ENCODE results near the gene OXT.
"Not testable (repeated sequence)": the region's sequence is repeated elsewhere in the genome, so short reads cannot be mapped to it uniquely, and the experiment has no call there.

OXT gene

DNA sequence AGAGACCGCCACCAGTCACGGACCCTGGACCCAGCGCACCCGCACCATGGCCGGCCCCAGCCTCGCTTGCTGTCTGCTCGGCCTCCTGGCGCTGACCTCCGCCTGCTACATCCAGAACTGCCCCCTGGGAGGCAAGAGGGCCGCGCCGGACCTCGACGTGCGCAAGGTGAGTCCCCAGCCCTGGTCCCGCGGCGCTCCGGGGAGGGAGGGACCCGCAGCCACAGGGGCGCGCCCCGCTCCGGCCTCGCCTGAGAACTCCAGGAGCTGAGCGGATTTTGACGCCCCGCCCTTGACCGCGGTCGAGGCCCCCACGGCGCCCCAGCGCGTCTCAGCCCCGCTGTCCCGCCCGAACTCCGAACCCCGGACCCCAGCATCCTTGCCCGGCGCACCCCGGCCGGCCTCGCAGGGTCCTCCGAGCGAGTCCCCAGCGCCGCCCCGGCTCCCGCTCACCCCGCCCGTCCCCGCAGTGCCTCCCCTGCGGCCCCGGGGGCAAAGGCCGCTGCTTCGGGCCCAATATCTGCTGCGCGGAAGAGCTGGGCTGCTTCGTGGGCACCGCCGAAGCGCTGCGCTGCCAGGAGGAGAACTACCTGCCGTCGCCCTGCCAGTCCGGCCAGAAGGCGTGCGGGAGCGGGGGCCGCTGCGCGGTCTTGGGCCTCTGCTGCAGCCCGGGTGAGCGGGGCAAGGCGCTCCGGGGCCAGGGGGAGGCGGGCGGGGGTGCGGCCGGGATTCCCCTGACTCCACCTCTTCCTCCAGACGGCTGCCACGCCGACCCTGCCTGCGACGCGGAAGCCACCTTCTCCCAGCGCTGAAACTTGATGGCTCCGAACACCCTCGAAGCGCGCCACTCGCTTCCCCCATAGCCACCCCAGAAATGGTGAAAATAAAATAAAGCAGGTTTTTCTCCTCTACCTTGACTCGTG is at the start of gene OXT:
TSS of gene OXT (plus strand) at position 11 of the 920 bp plus-strand sequence. CDS start at position 47, 36 bp downstream.
- DNase-seq (ENCODE audit: low spot score), result no peak

DNA sequence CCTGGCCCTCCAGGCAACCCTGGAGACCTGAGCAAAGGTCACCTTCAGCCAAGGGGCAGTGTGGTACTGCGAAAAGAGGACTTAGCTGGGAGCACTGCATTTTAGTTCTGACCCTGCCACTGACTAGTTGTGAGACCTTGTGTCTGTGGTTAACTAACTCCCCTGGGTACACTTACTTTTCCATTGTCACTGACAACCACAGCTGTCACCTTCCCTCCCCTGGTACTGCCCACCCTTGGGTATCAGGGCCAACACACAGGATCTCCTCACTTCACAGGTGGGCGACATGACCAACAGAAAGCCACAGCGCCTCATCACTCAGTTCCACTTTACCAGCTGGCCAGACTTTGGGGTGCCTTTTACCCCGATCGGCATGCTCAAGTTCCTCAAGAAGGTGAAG is 49.6 kb upstream of the OXT start:
- no peak for DNase-seq (ENCODE audit: low spot score)

DNA sequence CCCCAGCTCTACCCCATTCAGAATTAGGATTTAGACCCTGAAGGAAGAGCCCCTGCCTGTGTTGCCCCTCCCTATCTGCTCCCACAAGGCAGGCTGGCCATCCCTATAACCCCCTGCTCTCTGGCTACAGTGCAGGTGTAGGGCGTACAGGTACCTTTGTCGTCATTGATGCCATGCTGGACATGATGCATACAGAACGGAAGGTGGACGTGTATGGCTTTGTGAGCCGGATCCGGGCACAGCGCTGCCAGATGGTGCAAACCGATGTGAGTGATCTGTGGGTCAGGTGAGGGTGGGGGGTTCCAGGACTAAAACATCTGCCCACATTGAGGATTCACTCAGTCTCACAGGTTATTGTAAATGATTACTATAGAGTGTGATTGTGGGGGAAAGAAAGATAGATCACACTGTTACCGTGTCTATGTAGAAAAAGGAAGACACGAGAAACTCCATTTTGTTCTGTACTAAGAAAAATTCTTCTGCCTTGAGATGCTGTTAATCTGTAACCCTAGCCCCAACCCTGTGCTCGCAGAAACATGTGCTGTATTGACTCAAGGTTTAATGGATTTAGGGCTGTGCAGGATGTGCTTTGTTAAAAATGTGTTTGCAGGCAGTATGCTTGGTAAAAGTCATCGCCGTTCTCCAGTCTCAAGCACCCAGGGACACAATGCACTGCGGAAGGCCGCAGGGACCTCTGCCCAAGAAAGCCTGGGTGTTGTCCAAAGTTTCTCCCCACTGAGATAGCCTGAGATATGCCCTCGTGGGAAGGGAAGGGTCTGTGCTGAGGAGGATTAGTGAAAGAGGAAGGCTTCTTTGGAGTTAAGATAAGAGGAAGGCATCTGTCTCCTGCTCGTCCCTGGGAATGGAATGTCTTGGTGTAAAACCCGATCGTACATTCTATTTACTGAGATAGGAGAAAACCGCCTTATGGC is 48.6 kb upstream of the OXT start:
- DNase-seq (ENCODE audit: low spot score), result not testable (repeated sequence)

DNA sequence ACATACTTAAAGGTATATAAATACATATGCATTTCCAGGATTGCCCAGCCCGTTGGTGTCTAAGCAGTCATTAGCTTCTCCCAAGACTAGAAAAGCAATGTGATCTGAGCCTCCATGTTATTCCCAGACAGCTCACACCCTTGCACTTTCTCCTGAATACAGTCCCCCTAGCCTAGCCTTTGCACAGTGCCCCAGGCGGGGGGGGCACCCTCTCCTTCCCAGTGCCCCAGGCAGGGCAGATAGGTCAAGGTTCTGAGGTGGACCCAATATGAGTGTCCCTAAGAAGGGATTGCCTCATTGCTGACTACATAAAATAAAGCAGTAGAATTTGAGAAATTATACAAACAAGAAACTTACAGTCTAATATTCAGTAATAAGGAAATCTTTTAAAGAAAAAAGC is 43.4 kb upstream of the OXT start:
- DNase-seq (ENCODE audit: low spot score), result no peak

DNA sequence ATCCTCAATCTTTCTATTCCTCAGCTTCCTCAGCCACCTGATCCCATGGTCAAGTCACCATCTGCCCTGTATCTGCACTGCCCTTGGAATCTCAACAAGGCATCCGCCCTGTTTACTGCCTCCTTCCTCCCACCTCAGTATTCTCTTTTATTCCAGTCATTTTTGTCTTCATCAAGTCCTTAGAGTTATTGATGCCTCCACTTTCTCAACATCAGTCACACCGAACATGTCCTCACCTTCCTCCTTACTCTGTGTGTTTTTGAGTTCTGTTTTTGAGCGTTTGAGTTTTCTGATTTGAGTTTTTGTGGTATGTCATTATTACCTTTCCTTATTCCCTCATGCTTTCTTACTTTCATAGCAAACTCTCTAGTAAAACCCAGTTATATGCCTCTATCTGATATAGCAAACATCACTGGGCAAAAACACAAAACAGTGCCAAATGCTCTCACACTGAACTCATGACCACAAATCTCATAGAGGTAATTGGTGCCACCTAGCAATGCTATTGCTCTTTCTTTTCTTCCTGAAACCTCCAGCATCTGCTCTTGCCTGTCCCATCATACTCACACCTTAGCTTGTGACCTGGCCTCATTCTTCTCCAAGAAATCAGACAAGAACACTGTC is 39.8 kb upstream of the OXT start:
- DNase-seq (ENCODE audit: low spot score), result no peak

DNA sequence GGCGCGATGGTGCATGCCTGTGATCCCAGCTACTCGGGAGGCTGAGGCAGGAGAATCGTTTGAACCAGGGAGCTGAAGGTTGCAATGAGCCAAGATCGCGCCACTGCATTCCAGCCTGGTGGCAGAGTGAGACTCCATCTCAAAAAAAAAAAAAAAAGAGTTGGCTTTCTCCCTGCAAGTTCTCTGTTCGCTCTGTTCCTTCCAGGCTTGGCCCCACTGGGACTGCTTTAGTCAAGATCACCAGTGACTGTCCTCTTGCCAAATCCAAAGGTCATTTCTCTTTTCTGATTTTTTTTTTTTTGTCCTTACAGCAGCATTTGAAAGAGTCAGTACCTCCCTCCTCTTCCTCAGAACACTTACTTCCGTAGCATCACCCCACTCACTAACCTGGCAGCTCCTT is 38.8 kb upstream of the OXT start:
- no peak for DNase-seq (ENCODE audit: low spot score)

DNA sequence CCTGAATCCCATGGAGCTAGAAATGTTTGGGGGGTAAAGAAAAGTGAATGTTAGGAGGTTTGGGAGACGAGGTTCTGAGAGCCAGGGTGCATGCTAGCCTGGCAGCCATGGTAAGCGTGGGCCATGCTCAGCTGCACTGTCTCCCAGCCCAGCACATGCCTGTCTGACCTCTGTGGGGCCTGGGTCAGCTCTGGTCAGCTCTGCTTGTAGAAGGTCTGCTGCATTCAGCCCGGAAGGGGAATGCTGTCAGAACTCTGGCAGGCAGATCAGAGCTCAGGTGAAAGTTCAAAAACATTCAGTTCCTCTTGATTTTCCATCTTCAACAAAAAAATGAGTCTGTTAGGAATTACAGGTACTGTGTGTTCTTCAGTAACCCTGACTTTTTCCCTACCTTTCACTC is 33.8 kb upstream of the OXT start:
- DNase-seq (ENCODE audit: low spot score), result no peak

DNA sequence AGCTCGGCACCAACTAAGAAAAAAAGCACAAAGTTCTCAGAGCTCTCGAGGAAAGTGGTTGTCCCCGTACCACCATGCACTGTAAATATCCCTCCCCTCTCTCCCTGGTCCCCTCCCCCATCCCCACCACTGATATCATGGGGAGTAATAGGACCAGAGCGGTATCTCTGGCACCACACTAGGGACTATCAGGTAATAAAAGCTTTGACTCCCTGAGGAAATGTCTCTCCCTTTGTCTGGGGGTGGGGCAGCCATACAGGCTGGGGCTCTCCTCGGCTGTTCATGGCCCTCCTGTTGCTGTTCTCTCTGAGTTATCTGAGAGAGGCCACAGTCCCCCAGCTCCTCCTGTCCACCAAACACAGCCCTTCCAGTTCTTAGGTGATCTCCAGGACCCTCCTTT is 33.0 kb upstream of the OXT start:
- no peak for DNase-seq (ENCODE audit: low spot score)

DNA sequence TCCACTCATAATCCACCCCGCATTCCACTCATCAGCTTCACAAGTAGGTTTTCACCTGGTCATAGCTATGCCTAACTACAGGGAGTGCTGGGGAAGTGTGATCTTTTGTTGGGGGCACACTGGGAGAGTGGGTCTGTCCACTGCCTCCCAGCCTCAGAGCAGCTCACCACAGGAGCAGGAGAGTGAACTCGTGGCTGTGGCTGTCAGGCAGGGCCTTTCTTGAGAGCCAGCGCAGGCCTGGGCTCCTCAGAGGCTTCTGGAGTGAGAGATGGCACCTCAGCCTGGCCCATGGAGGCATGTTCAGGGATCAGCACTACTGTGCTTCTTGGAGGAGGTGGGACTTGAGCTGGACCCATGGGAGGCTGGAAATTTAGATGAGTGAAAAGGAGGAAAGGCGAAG is 32.0 kb upstream of the OXT start:
- DNase-seq (ENCODE audit: low spot score), result no peak

DNA sequence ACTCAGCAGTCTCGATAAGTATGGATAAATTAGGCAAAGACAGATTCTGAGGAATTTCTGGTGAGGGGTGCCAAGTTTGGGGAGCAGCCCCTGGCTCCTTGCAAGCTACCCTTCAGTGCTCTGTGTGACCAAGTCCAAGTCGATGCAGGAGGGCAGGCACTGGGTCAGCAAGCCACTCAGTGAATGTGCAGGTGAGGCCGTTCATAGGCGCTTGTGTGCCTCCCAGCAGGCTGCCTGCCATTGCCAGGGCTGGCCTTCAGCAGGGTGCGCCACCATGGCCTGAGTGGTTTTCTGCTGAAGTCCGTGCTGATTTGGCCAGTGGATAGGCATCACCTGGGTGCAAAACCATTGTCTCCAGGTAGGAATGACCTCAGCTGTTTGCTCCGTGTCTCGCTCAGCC is 31.3 kb upstream of the OXT start:
- no peak for DNase-seq (ENCODE audit: low spot score)

DNA sequence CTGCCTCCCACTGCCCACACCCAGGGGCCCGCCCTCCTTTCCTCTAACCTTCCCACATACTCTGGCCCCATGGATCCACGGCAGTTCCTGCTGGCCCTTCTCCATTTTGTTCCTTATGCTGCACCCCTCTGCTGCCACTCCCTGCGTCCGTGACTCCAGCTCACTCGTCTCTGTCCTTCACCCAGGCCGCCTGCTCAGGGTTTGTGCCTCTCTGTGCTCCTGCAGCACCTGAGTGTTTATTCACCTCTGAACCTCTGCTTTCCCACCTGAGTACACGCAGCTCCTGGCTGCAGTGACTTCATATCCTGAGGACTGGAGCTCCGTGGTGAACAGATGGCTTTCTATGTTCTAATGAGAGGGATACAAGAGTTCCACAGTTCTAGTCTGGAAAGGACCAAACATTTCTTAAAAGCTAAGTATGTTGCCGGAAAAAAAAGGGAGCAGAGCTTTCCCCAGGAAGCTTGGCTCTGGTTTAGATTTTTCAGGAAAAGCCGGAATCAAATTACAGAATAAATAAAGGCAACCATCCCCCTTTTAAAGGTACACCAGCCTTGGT is 29.5 kb upstream of the OXT start:
- no peak for DNase-seq (ENCODE audit: low spot score)

DNA sequence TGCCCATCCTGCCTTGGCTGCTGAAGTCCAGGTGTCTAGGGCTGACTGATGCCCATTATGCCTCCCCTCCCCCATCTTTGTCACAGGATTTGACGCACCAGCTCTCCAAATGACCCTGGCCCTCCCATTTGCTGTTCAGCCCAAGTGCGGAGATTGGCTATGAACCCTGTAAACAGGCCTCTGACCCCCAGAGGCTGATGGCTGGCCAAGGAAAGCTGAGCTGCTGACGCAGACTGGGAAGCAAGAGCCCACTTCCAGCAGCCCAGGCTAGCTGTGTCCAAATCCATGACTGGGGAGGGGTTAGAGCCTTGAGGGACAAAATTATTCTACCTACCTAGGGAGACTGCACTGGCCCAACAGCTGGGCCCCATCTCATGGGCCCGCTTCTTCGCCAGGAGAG is 28.8 kb upstream of the OXT start:
- DNase-seq (ENCODE audit: low spot score), result no peak

DNA sequence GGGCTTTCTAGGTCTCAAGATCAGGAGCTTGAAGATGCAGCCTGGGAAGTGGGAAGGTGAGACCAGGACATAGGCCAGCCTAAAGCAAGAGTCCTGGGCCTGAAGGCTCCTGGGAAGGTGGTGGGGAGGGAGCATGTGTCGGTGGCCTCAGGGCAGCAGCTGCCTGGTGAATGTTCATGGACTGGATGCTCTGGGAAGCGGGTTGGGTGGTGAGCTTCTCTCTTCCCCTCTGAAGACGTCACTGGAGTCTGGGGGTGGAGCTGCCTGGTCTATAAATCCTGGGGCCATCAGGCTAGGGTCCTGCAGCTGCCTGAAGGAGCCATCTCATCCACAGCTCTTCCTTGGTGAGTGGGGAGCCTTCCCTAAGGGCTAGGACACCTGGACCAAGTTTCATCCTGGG is 28.1 kb upstream of the OXT start, which contains the start of gene GNRH2:
TSS of gene GNRH2 (plus strand) at position 301 of the 400 bp plus-strand sequence. CDS start 793 bp downstream, outside the sequence.
- DNase-seq (ENCODE audit: low spot score), result no peak

DNA sequence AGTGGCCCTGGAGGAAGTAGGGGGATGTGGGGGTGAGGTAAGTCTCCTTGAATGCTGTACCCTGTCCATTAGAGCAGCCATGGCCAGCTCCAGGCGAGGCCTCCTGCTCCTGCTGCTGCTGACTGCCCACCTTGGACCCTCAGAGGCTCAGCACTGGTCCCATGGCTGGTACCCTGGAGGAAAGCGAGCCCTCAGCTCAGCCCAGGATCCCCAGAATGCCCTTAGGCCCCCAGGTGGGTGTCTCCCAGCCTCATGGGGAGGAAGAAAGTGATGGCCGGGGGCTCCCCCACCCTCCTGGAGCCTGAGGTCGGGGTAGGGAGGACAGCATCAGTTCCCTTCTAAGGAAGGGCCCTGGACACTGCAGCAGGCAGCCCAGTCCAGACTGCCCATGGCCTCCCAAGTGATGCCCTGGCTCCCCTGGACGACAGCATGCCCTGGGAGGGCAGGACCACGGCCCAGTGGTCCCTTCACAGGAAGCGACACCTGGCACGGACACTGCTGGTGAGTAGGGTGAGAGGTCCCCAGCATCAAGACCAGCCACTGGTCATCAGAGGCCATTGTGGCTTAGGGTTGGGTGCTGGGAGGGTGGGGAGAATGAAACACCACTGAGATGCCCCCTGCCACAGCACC is 27.0 kb upstream of the OXT start:
- no peak for DNase-seq (ENCODE audit: low spot score)

DNA sequence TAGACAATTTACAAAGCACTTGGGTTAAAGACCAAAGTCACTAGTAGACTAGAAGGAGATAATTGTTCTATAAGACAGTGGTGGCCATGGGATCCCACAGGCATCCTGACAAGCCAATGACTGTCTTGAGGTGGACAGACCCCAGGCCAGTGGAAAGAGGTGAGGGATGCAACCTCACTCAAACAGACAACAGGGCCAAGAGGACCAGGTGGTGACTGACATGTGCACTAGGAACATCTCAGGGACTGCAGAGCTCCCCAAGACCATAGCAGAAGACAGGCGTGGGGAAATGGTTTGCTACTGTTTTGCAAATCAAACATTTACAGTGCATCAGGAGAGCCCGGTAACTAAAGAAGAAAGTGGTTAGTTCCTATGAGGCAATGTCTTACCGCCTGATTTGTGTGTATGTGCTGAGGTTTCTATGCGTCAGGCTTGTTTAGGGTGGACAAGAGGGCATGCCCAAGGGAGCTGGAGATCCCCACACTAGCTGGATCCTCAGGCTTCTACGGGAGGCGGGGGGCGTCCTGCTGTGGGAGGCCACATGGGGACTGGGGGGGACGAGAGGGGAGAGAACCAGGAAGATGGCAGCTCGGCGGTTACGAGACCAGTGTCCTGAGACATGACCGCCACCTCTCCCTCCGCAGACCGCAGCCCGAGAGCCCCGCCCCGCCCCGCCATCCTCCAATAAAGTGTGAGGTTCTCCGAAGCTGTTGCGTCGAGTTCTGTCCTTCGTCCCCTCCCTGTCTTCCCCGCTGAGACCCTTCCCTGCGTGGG is 26.2 kb upstream of the OXT start:
- peak; percentile 83 for DNase-seq (ENCODE audit: low spot score)

DNA sequence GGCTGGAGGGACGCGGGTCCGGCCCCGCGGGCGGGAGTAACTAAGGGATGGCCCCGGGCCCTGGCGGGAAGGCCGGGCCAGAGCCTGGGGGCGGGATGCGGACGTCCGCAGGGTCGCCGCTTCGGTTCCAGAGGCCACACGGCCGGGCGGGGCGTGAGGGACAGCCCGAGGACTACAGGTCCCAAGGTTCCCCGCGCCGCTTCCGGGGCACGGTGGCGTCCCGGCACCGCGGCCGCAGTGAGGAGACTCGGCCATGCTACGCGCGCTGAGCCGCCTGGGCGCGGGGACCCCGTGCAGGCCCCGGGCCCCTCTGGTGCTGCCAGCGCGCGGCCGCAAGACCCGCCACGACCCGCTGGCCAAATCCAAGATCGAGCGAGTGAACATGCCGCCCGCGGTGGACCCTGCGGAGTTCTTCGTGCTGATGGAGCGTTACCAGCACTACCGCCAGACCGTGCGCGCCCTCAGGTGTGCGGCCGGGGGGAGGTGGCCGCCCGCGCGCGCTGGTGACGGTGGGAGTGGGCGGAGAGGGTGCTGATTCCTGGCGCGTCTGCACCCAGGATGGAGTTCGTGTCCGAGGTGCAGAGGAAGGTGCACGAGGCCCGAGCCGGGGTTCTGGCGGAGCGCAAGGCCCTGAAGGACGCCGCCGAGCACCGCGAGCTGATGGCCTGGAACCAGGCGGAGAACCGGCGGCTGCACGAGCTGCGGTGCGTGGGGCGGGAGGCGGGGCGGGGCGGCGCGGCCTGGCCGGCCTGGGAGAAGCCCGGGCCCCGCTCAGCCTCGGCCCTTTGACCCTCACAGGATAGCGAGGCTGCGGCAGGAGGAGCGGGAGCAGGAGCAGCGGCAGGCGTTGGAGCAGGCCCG is 25.4 kb upstream of the OXT start, which contains the start of gene MRPS26:
TSS of gene MRPS26 (plus strand) at position 237 of the 861 bp plus-strand sequence. CDS start at position 254, 17 bp downstream.
- DNase-seq (ENCODE audit: low spot score), result peak; percentile 93

DNA sequence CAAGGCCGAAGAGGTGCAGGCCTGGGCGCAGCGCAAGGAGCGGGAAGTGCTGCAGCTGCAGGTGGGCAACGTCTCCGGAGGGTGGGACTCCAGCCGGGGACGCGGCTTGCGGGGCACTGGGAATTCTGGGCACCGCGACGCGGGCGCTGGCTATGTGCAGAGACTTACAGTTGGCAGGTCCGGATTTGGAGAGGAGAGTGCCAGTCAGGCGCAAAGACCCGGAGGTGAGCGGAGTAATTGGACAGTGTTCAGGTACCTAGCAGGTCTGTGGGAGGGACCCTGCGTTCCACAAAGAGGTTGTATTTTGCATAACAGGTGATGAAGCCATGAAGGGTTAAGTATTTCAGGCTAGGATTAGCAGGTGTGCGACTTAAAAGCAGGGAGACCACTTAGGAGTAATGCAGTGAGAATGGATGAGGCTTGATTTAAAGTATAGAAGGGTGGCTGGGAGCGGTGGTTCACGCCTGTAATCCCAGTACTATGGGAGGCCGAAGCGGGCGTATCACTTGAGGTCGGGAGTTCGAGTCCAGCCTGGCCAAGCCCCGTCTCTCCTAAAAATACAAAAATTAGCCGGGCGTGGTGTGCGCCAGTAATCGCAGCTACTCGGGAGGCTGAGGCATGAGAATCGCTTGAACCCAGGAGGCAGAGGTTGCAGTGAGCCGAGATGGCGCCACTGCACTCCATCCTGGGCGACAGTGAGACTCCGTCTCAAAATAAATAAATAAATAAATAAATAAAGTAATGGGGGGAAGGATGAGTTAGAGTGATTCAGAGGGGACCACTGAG is 24.6 kb upstream of the OXT start:
- DNase-seq (ENCODE audit: low spot score), result no peak

DNA sequence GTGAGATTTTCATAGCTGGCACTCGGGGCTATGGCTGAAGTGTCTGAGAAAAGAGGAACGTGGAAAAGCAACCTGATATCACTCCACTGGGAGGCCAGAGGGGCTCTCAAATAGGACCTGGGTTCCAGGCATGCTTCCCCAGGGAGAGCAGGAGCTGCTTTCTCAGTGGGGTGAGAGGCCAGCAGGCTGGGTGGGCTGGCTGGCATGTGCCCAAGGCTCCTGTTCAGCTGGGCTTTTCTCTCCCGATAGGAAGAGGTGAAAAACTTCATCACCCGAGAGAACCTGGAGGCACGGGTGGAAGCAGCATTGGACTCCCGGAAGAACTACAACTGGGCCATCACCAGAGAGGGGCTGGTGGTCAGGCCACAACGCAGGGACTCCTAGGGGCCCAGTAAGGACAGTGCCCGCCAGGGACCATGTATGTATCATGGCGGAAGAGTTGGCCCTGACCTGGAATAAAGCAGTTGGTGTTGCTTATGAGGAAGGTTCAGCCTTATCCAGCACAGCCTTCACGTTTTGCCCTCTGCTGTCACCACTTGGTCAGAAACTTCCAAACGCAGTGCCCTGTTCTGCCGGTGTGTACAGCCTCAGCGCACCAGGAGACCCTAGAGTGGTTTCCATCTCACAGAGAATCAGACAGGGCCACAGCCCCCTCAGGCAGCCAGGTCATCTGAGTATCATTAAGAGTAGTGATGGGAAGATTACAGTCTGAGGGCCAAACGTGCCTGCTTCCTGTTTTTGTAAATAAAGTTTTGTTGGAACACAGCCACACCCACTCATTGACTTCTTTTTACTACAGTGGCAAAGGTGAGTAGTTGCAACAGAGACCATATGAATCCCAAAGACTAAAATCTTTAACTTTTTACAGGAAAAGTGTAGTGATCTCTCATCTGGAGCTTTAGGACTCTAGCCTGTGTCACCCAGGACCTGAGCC is 23.7 kb upstream of the OXT start:
- no peak for DNase-seq (ENCODE audit: low spot score)

Measured in AG08395 (cell line).